ENCODE data around the gene CDV3. TPM values are rescaled to one million over a fixed set of nuclear protein-coding genes. Genes with fewer than 3 reads are reported as not detected.

CDV3 gene
- total RNA-seq, 1 donor from 2014 or later = 166 TPM

GRCh38 chr3:133611534-133611933 is 38.0 kb downstream of the CDV3 start:
- no peak for DNase-seq (ENCODE audit: low read depth, low spot score)
- H3K4me3 Mint-ChIP-seq = no peak overlapping the region
- no peaks in the 10 kb centered on the region for H3K27me3 Mint-ChIP-seq (ENCODE audit: low read depth)
- no peaks in the 10 kb centered on the region for H3K4me1 Mint-ChIP-seq
- no peak overlapping the region for H3K27ac Mint-ChIP-seq (ENCODE audit: unreplicated experiment)
- TF ChIP-seq CTCF (conservative IDR thresholded peaks at IDR 0.05) = no peak
- no peaks in the 10 kb centered on the region for H3K9me3 Mint-ChIP-seq
- peaks cover 22% of the 10 kb centered on the region for H3K36me3 Mint-ChIP-seq (ENCODE audit: low read depth)

- Mint-ChIP-seq H3K9me3 (no peaks in the 10 kb centered on the region), H3K4me1 (no peaks in the 10 kb centered on the region), H3K36me3 (ENCODE audit: low read depth) (peaks cover 12% of the 10 kb centered on the region), H3K27me3 (ENCODE audit: low read depth) (no peaks in the 10 kb centered on the region), H3K4me3 (no peak overlapping the region), H3K27ac (ENCODE audit: unreplicated experiment) (no peak overlapping the region)
- DNase-seq (ENCODE audit: low read depth, low spot score) = no peak
- TF ChIP-seq CTCF (conservative IDR thresholded peaks at IDR 0.05) = no peak
Observed at GRCh38 chr3:133620066-133620784, 46.7 kb downstream of the CDV3 start.

GRCh38 chr3:133627789-133628188 is 54.3 kb downstream of the CDV3 start:
- Mint-ChIP-seq H3K4me1 (no peaks in the 10 kb centered on the region), H3K27ac (ENCODE audit: unreplicated experiment) (no peak overlapping the region), H3K27me3 (ENCODE audit: low read depth) (no peaks in the 10 kb centered on the region), H3K9me3 (no peaks in the 10 kb centered on the region), H3K4me3 (no peak overlapping the region), H3K36me3 (ENCODE audit: low read depth) (peaks cover 17% of the 10 kb centered on the region)
- TF ChIP-seq CTCF (conservative IDR thresholded peaks at IDR 0.05) = no peak
- no peak for DNase-seq (ENCODE audit: low read depth, low spot score)

- Mint-ChIP-seq H3K4me1 (no peaks in the 10 kb centered on the region), H3K4me3 (no peak overlapping the region), H3K27ac (ENCODE audit: unreplicated experiment) (no peak overlapping the region), H3K36me3 (ENCODE audit: low read depth) (peaks cover 26% of the 10 kb centered on the region), H3K9me3 (no peaks in the 10 kb centered on the region), H3K27me3 (ENCODE audit: low read depth) (no peaks in the 10 kb centered on the region)
- DNase-seq (ENCODE audit: low read depth, low spot score) = no peak
- TF ChIP-seq CTCF (conservative IDR thresholded peaks at IDR 0.05) = no peak
Observed at GRCh38 chr3:133629146-133629545, 55.7 kb downstream of the CDV3 start.

GRCh38 chr3:133633439-133633838 is 60.0 kb downstream of the CDV3 start:
- TF ChIP-seq CTCF (conservative IDR thresholded peaks at IDR 0.05) = no peak
- peaks cover 27% of the 10 kb centered on the region for H3K36me3 Mint-ChIP-seq (ENCODE audit: low read depth)

More at GRCh38 chr3:133633439-133633838, 60.0 kb downstream of the CDV3 start:
- no peaks in the 10 kb centered on the region for H3K9me3 Mint-ChIP-seq
- H3K4me3 Mint-ChIP-seq = no peak overlapping the region
- no peak overlapping the region for H3K27ac Mint-ChIP-seq (ENCODE audit: unreplicated experiment)
- DNase-seq (ENCODE audit: low read depth, low spot score) = no peak
- no peaks in the 10 kb centered on the region for H3K27me3 Mint-ChIP-seq (ENCODE audit: low read depth)
- no peaks in the 10 kb centered on the region for H3K4me1 Mint-ChIP-seq

Other genes starting within 250 kb of the CDV3 start
- gene BFSP2, start 173.6 kb upstream of the CDV3 start, total RNA-seq = not detected in 2 replicates
- 56.0 and 58.8 TPM in 2 replicates for gene TOPBP1, start 88.3 kb downstream of the CDV3 start, total RNA-seq
- gene TF, start 172.7 kb downstream of the CDV3 start, total RNA-seq = 0.98 and 1.6 TPM in 2 replicates
- 59.8 and 61.5 TPM in 2 replicates for gene SRPRB, start 232.1 kb downstream of the CDV3 start, total RNA-seq

Data from neural crest cell (in vitro differentiated cells).